KG1 (cell line): Measurements from ENCODE around the gene FAM168A.

ENCODE experiments used
- DNase-seq: peaks from one replicate; lab custom pipeline; 2025; lab: John Stamatoyannopoulos, UW

Gene FAM168A

GRCh38 chr11:73367482-73368024 lies 230.4 kb downstream of the FAM168A start:
- no peak for DNase-seq

- DNase-seq = no peak
These were observed 231.0 kb downstream of the FAM168A start for GRCh38 chr11:73366953-73367352.

- no peak for DNase-seq
These were observed 231.7 kb downstream of the FAM168A start for GRCh38 chr11:73366265-73366610.

- DNase-seq = no peak
These were observed 232.3 kb downstream of the FAM168A start for GRCh38 chr11:73365352-73366264.

- no peak for DNase-seq
These were observed 234.8 kb downstream of the FAM168A start for GRCh38 chr11:73363147-73363546.

- DNase-seq = no peak
These were observed 235.7 kb downstream of the FAM168A start for GRCh38 chr11:73361953-73362776.

- DNase-seq = no peak
These were observed 237.1 kb downstream of the FAM168A start for GRCh38 chr11:73360743-73361369.

GRCh38 chr11:73359930-73360742 lies 237.8 kb downstream of the FAM168A start:
- DNase-seq = no peak

- no peak for DNase-seq
These were observed 238.6 kb downstream of the FAM168A start for GRCh38 chr11:73359341-73359740.

GRCh38 chr11:73358071-73358470 lies 239.8 kb downstream of the FAM168A start:
- no peak for DNase-seq

GRCh38 chr11:73356979-73357860 lies 240.7 kb downstream of the FAM168A start:
- DNase-seq = no peak

- DNase-seq = no peak
These were observed 242.8 kb downstream of the FAM168A start for GRCh38 chr11:73355109-73355508.

GRCh38 chr11:73353422-73353821 lies 244.5 kb downstream of the FAM168A start:
- DNase-seq = no peak

GRCh38 chr11:73350908-73351636 lies 246.8 kb downstream of the FAM168A start:
- DNase-seq = peak; percentile 32
